DND-41 (cell line): Measurements from ENCODE around the gene GLT8D2.

ENCODE experiments used
- ATAC-seq: fragments of 200-7000 bp; cut with Tn5 transposase; 3 replicates; pipeline ENCODE4 v1.9.1; 2021; ENCODE audit warnings: low read depth; ENCODE audit not compliant: insufficient read depth
- DNase-seq: peaks from one replicate; pipeline ENCODE4 v3.0.0-alpha.2; 2020
- H2AFZ ChIP-seq: 2 replicates; pipeline ENCODE4 v1.6.0; 2012; ENCODE audit warnings: low read depth, low read length
- H3K27ac ChIP-seq: 2 replicates; pipeline ENCODE4 v1.5.1; 2012; ENCODE audit warnings: low read length, inconsistent platforms
- H3K27me3 ChIP-seq: fragments of 200-600 bp; sonication (generic); 2 replicates; pipeline ENCODE4 v1.6.0; 2012; ENCODE audit warnings: low read length, mild to moderate bottlenecking, inconsistent platforms; ENCODE audit not compliant: insufficient read depth, poor library complexity
- H3K36me3 ChIP-seq: 2 replicates; pipeline ENCODE4 v1.5.1; 2012; ENCODE audit warnings: low read length, inconsistent platforms; ENCODE audit not compliant: insufficient read depth
- H3K4me1 ChIP-seq: 2 replicates; pipeline ENCODE4 v1.5.1; 2012; ENCODE audit warnings: mild to moderate bottlenecking, low read length; ENCODE audit not compliant: insufficient read depth
- H3K4me2 ChIP-seq: 2 replicates; pipeline ENCODE4 v1.6.0; 2012; ENCODE audit warnings: mild to moderate bottlenecking, moderate library complexity, low read length, inconsistent platforms; ENCODE audit not compliant: insufficient read depth
- H3K4me3 ChIP-seq, 2 experiments: fragments of 200-600 bp in 1 of 2; shearing (Covaris generic) in 1 of 2; 2 replicates each; pipeline ENCODE4 v1.5.1; 2012 to 2016; ENCODE audit warnings: inconsistent platforms in 2 of 2, low read length in 2 of 2, mild to moderate bottlenecking in 2 of 2, low read depth in 1 of 2, moderate library complexity in 1 of 2
- H3K79me2 ChIP-seq: 2 replicates; pipeline ENCODE4 v1.6.0; 2012; ENCODE audit warnings: low read length, inconsistent platforms; ENCODE audit not compliant: insufficient read depth
- H3K9ac ChIP-seq: 2 replicates; pipeline ENCODE4 v1.6.0; 2012; ENCODE audit warnings: low read depth, mild to moderate bottlenecking, inconsistent platforms, low read length, moderate library complexity
- H3K9me3 ChIP-seq: 2 replicates; pipeline ENCODE4 v1.5.1; 2012; ENCODE audit warnings: low read length, moderate library complexity, mild to moderate bottlenecking, inconsistent platforms; ENCODE audit not compliant: insufficient read depth, severe bottlenecking
- H4K20me1 ChIP-seq: 2 replicates; pipeline ENCODE4 v1.6.0; 2012; ENCODE audit warnings: low read length; ENCODE audit not compliant: insufficient read depth
- EZH2 ChIP-seq: IDR thresholded peaks from 3 replicates; pipeline ENCODE4 v1.6.1; 2012; ENCODE audit warnings: borderline replicate concordance, low read depth, mild to moderate bottlenecking, moderate library complexity, low read length, inconsistent platforms; ENCODE audit not compliant: severe bottlenecking
- TF ChIP-seq, protein P1 (sequence below): IDR thresholded peaks from 2 replicates; pipeline ENCODE4 v1.5.1; 2012; ENCODE audit warnings: borderline replicate concordance, low read length, moderate library complexity, mild to moderate bottlenecking; ENCODE audit not compliant: poor library complexity, severe bottlenecking; ENCODE audit errors: extremely low read depth

GLT8D2 gene

GRCh38 chr12:103962493-103962892 lies 87.5 kb downstream of the GLT8D2 start:
- Histone ChIP-seq H4K20me1 (no peaks in the 10 kb centered on the region), H3K9ac (no peak overlapping the region), H3K4me3 (no peak overlapping the region), H3K9me3 (no peaks in the 10 kb centered on the region), H3K36me3 (0 out of 2 replicates have a peak, but pooled peaks cover 3% of the 10 kb centered on the region), H3K79me2 (peaks cover 36% of the 10 kb centered on the region), H2AFZ (no peak overlapping the region), H3K4me2 (no peak overlapping the region), H3K27me3 (no peaks in the 10 kb centered on the region), H3K27ac (no peak overlapping the region), H3K4me1 (peaks cover 32% of the 10 kb centered on the region)
- ATAC-seq: no peak
- DNase-seq: no peak
- TF ChIP-seq EZH2: no peak
- TF ChIP-seq, protein P1, sequence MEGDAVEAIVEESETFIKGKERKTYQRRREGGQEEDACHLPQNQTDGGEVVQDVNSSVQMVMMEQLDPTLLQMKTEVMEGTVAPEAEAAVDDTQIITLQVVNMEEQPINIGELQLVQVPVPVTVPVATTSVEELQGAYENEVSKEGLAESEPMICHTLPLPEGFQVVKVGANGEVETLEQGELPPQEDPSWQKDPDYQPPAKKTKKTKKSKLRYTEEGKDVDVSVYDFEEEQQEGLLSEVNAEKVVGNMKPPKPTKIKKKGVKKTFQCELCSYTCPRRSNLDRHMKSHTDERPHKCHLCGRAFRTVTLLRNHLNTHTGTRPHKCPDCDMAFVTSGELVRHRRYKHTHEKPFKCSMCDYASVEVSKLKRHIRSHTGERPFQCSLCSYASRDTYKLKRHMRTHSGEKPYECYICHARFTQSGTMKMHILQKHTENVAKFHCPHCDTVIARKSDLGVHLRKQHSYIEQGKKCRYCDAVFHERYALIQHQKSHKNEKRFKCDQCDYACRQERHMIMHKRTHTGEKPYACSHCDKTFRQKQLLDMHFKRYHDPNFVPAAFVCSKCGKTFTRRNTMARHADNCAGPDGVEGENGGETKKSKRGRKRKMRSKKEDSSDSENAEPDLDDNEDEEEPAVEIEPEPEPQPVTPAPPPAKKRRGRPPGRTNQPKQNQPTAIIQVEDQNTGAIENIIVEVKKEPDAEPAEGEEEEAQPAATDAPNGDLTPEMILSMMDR: no peak

- no peak overlapping the region for H2AFZ ChIP-seq
- ATAC-seq (no peak), DNase-seq (no peak)
- TF ChIP-seq, protein P1: no peak
- TF ChIP-seq EZH2: no peak
- H4K20me1 ChIP-seq: no peaks in the 10 kb centered on the region
- H3K9ac ChIP-seq: no peak overlapping the region
- H3K4me2 ChIP-seq: no peak overlapping the region
- no peak overlapping the region for H3K4me3 ChIP-seq
- H3K4me1 ChIP-seq: peaks cover 32% of the 10 kb centered on the region
- no peaks in the 10 kb centered on the region for H3K27me3 ChIP-seq
- H3K36me3 ChIP-seq: 0 out of 2 replicates have a peak, but pooled peaks cover 3% of the 10 kb centered on the region
- H3K27ac ChIP-seq: no peak overlapping the region
- H3K9me3 ChIP-seq: no peaks in the 10 kb centered on the region
- H3K79me2 ChIP-seq: peaks cover 32% of the 10 kb centered on the region
Measured at GRCh38 chr12:103960616-103961227, 89.3 kb downstream of the GLT8D2 start.

DNA sequence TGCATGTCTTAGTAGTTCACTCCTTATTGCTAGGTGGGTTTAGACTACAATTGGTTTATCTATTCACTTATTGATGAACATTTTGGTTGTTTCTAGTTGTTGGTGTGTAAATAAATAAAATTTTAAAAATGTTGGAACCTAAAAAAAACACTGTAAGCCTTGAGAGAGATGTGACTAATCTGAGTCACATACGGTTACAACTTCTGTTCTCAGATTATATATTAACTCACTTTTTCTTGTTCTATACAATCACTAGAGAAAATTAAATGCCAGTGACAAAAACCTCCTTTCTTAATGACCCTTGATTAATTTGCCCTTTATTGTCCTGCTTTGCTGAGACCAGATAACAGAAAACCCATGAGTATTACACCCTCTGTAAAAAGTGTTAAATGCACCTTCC lies 91.4 kb downstream of the GLT8D2 start:
- no peaks in the 10 kb centered on the region for H3K9me3 ChIP-seq
- DNase-seq: no peak
- peak overlapping the region; percentile 51; the same call in 1 of the 2 replicates for H3K4me2 ChIP-seq
- H3K36me3 ChIP-seq: peaks cover 15% of the 10 kb centered on the region
- TF ChIP-seq, protein P1: no peak
- TF ChIP-seq EZH2: no peak
- no peak overlapping the region for H3K4me3 ChIP-seq
- H3K27ac ChIP-seq: no peak overlapping the region
- no peaks in the 10 kb centered on the region for H4K20me1 ChIP-seq
- H3K79me2 ChIP-seq: peaks cover 33% of the 10 kb centered on the region
- peaks cover 37% of the 10 kb centered on the region for H3K4me1 ChIP-seq
- peak overlapping the region; percentile 51 for H2AFZ ChIP-seq
- H3K27me3 ChIP-seq: no peaks in the 10 kb centered on the region
- ATAC-seq: no peak
- no peak overlapping the region for H3K9ac ChIP-seq
